ENCODE data around the gene CDH22.
A peak's percentile ranks its signal among the peaks of the same experiment; 100 is the strongest.

The CDH22 gene

GRCh38 chr20:46308258-46309157 lies at the start of gene CDH22:
Gene CDH22 (minus strand): TSS chr20:46308498. CDS start chr20:46251294, 57,204 bp downstream.
- DNase-seq: peak; percentile 45

GRCh38 chr20:46357030-46357514 lies 48.8 kb upstream of the CDH22 start:
- no peak for DNase-seq

GRCh38 chr20:46356195-46357029 lies 48.1 kb upstream of the CDH22 start:
- no peak for DNase-seq

- DNase-seq: no peak
Measured at GRCh38 chr20:46355778-46356177, 47.5 kb upstream of the CDH22 start.

- no peak for DNase-seq
Measured at GRCh38 chr20:46354920-46355654, 46.8 kb upstream of the CDH22 start.

- no peak for DNase-seq
Measured at GRCh38 chr20:46354207-46354555, 45.9 kb upstream of the CDH22 start.

- DNase-seq: no peak
Measured at GRCh38 chr20:46353500-46354206, 45.4 kb upstream of the CDH22 start.

- DNase-seq: no peak
Measured at GRCh38 chr20:46352370-46352938, 44.2 kb upstream of the CDH22 start.

- no peak for DNase-seq
Measured at GRCh38 chr20:46351357-46352058, 43.2 kb upstream of the CDH22 start.

GRCh38 chr20:46350986-46351267 lies 42.6 kb upstream of the CDH22 start:
- DNase-seq: no peak

- DNase-seq: peak; percentile 33
Measured at GRCh38 chr20:46350201-46350985, 42.1 kb upstream of the CDH22 start.

- no peak for DNase-seq
Measured at GRCh38 chr20:46349742-46350056, 41.4 kb upstream of the CDH22 start.

- peak; percentile 57 for DNase-seq
Measured at GRCh38 chr20:46349035-46349741, 40.9 kb upstream of the CDH22 start.

- DNase-seq: peak; percentile 89
Measured at GRCh38 chr20:46347841-46348803, 39.8 kb upstream of the CDH22 start.

- DNase-seq: peak; percentile 26
Measured at GRCh38 chr20:46346770-46347169, 38.5 kb upstream of the CDH22 start.

- DNase-seq: no peak
Measured at GRCh38 chr20:46344488-46345162, 36.3 kb upstream of the CDH22 start.

- no peak for DNase-seq
Measured at GRCh38 chr20:46343975-46344357, 35.7 kb upstream of the CDH22 start.

GRCh38 chr20:46343348-46343974 lies 35.2 kb upstream of the CDH22 start:
- DNase-seq: no peak
